Measurements from ENCODE around the gene PHLDA3. TPM values are rescaled to one million over a fixed set of nuclear protein-coding genes. Genes with fewer than 3 reads are reported as not detected.
"Not testable (repeated sequence)": the region's sequence is repeated elsewhere in the genome, so short reads cannot be mapped to it uniquely, and the experiment has no call there.

The PHLDA3 gene
- total and polyA plus RNA-seq, 4 donors, result 14.4 to 82.7 (median 49.0) TPM

DNA sequence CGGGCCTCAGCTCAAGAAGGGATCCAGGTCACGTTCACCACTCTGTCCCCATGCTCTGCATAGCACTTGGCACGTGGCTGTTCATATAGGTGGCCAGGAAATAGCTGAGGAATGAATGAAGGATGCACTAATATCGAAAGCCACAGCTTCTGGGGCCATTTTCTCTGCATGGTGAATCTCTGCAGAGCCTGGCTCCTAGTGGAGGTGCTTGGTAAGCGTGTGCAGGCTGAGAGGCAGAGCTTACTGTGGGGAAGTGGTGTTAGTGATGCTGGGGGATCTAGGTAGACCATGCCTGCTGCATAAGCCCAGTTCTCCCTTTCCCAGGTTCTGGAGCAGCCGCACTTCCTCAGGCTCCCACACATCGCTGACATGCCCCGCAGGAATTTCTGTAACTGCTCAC, 29.6 kb upstream of the PHLDA3 start:
- Histone ChIP-seq H3K36me3 (ENCODE audit: control insufficient read depth, insufficient read depth, low read length) (peaks cover 11% of the 10 kb centered on the region), H3K27ac (ENCODE audit: low read depth, low read length) (peak overlapping the region; percentile 26), H3K4me1 (ENCODE audit: control insufficient read depth, insufficient read depth, low read length) (peaks cover 96% of the 10 kb centered on the region), H3K27me3 (ENCODE audit: control insufficient read depth, insufficient read depth, low read length) (no peaks in the 10 kb centered on the region), H3K4me3 (ENCODE audit: low read depth, low read length) (no peak overlapping the region), H3K9me3 (ENCODE audit: control insufficient read depth, insufficient read depth, low read length) (no peaks in the 10 kb centered on the region)
- DNase-seq (ENCODE audit: low read depth in 4 of 6, low spot score in 6 of 6), result no peak
- 96% methylated on average over 6 of the region's 8 CpGs for WGBS (ENCODE audit: insufficient coverage)

DNA sequence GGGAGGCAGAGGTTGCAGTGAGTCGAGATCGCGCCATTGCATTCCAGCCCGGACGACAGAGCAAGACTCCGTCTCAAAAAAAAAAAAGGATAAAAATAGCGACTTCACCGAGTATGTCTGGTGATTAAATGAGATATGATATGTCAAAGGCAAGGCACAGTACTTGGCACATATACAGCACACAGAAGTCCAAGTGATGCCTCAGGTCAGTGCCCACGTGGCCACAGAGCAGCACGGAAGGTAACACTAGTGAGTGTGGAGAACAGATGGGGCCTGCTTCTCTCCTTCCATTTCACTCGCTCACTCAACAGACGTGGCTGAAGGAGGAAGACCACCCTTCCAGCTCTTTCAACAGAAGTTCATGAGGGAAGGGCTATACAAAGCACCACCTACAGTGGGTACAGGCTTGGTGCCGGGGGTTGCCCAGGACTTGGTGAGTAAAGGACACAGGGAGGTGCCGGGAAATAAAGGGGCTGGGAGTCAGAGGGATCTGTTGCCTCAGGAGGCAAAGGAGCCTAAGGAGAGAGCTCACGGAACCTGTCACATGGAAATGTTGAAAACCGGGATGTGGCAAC, 29.0 kb upstream of the PHLDA3 start:
- no peak for DNase-seq (ENCODE audit: low read depth in 4 of 6, low spot score in 6 of 6)
- no peak overlapping the region for H3K27ac ChIP-seq (ENCODE audit: low read depth, low read length)
- no peaks in the 10 kb centered on the region for H3K9me3 ChIP-seq (ENCODE audit: control insufficient read depth, insufficient read depth, low read length)
- WGBS (ENCODE audit: insufficient coverage), result 93% methylated on average over 5 of the region's 16 CpGs
- no peak overlapping the region for H3K4me3 ChIP-seq (ENCODE audit: low read depth, low read length)
- peaks cover 93% of the 10 kb centered on the region for H3K4me1 ChIP-seq (ENCODE audit: control insufficient read depth, insufficient read depth, low read length)
- H3K27me3 ChIP-seq (ENCODE audit: control insufficient read depth, insufficient read depth, low read length), result no peaks in the 10 kb centered on the region
- peaks cover 11% of the 10 kb centered on the region for H3K36me3 ChIP-seq (ENCODE audit: control insufficient read depth, insufficient read depth, low read length)

DNA sequence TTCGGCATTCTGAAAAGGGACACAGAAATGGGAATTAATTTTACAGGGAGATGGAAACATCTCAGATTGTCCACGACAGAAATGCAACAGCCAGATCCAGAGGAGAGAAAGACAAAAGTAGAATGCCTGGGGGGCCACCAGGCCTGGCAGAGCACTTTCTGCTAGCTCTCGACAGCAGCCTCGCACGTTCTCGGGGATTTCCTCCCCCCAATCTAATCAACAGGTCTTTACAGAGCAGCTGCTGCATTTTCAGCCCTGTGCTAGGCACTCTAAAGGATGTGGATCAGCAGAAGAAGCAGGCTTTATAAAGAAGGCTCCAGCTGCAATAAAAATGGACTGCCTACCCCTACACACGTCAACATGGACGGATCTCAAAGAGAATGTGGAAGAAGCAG, 27.3 kb upstream of the PHLDA3 start:
- Histone ChIP-seq H3K36me3 (ENCODE audit: control insufficient read depth, insufficient read depth, low read length) (peaks cover 20% of the 10 kb centered on the region), H3K27me3 (ENCODE audit: control insufficient read depth, insufficient read depth, low read length) (no peaks in the 10 kb centered on the region), H3K4me1 (ENCODE audit: control insufficient read depth, insufficient read depth, low read length) (peaks cover 87% of the 10 kb centered on the region), H3K9me3 (ENCODE audit: control insufficient read depth, insufficient read depth, low read length) (no peaks in the 10 kb centered on the region), H3K4me3 (ENCODE audit: low read depth, low read length) (no peak overlapping the region), H3K27ac (ENCODE audit: low read depth, low read length) (peak overlapping the region; percentile 96)
- no peak for DNase-seq (ENCODE audit: low read depth in 4 of 6, low spot score in 6 of 6)
- WGBS (ENCODE audit: insufficient coverage), result 60% methylated on average over 4 of the region's 8 CpGs

DNA sequence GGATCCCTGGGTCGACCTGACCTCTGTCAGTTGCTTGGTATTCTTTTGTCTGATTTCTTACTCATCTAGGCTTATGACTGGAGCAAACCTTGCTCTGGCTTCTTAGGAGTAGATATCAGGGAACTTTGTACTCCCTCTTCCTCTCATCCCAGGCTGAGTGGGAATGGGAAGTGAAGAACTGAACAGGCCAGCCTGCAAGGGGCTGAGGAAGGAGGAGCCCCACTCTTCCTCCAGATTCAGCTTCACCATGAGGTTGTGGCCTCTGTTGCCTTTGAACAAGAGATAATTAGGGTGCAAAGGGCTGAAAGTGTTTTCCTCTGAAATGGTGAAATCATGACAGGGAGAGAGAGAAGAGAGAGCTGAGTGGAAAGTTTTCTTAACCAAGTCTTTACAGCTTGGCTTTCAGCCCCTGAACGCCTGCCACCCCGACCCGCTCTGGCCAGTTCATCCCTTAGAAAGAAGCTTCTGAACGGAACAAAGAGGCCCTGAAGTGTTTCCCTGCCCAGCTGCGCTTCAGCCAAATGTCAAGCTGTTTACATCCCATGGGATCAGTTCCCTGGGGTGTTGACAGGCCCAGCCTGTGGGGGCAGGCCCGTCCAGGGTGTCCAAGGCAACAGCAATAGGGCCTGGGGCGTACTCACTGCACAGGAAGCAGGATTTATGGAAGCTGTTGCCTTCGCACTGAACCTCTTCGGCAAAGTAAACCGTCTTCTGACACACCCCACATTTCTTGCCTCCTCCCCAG, 26.7 kb upstream of the PHLDA3 start:
- Histone ChIP-seq H3K4me3 (ENCODE audit: low read depth, low read length) (no peak overlapping the region), H3K27ac (ENCODE audit: low read depth, low read length) (peak overlapping the region; percentile 96), H3K4me1 (ENCODE audit: control insufficient read depth, insufficient read depth, low read length) (peaks cover 81% of the 10 kb centered on the region), H3K36me3 (ENCODE audit: control insufficient read depth, insufficient read depth, low read length) (peaks cover 20% of the 10 kb centered on the region), H3K9me3 (ENCODE audit: control insufficient read depth, insufficient read depth, low read length) (no peaks in the 10 kb centered on the region), H3K27me3 (ENCODE audit: control insufficient read depth, insufficient read depth, low read length) (no peaks in the 10 kb centered on the region)
- DNase-seq (ENCODE audit: low read depth in 4 of 6, low spot score in 6 of 6), result peak in 3 of 6 donors; percentile 63 to 91 (median 69)
- 23% methylated on average over 7 of the region's 11 CpGs for WGBS (ENCODE audit: insufficient coverage)

DNA sequence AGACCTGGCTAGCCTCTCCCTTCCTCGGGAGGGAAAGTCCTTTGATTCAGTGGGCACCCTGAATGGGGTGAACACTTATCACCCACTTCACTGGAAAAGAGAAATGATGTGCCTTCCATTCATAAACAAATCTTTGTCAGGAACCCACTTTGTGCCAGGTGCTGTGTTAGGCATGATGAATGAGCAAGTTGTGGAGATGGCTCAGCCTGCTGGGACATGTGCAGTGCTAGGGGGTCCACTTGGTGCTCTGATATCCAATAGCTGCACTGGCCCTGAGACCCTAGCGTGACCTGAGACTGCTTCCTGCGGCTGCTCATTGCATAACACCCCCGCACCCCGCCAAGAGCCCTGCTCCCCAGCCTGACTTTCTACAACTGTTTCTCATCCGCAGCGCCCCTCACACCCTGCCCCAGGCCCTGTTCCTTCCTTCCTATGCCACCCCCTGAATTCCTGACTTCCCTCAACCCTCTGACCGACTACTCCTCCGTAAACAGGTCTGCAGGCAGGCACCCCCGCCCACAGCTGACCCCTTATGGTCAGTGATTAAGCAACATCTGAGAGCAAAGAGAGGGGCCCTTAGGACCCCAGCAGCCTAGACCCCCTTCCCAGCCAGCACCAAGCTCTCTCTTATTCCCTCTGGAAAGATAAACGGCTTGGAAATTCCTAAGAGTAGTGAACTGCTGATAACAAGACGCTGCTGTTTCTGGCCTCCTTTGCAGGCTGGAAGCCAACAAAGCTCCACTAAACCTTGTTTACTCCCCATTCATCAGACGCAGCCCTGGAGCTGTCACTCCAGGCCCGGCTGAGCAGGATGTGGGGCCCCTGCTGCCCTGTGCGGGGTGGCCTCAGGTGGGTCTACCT, 25.0 kb upstream of the PHLDA3 start:
- DNase-seq (ENCODE audit: low read depth in 4 of 6, low spot score in 6 of 6), result peak in 2 of 6 donors; percentile 58 to 70
- Histone ChIP-seq H3K4me3 (ENCODE audit: low read depth, low read length) (no peak overlapping the region), H3K4me1 (ENCODE audit: control insufficient read depth, insufficient read depth, low read length) (peaks cover 75% of the 10 kb centered on the region), H3K27ac (ENCODE audit: low read depth, low read length) (peak overlapping the region; percentile 96), H3K9me3 (ENCODE audit: control insufficient read depth, insufficient read depth, low read length) (no peaks in the 10 kb centered on the region), H3K27me3 (ENCODE audit: control insufficient read depth, insufficient read depth, low read length) (no peaks in the 10 kb centered on the region), H3K36me3 (ENCODE audit: control insufficient read depth, insufficient read depth, low read length) (peaks cover 31% of the 10 kb centered on the region)
- WGBS (ENCODE audit: insufficient coverage), result 40% methylated on average over 14 of the region's 15 CpGs

DNA sequence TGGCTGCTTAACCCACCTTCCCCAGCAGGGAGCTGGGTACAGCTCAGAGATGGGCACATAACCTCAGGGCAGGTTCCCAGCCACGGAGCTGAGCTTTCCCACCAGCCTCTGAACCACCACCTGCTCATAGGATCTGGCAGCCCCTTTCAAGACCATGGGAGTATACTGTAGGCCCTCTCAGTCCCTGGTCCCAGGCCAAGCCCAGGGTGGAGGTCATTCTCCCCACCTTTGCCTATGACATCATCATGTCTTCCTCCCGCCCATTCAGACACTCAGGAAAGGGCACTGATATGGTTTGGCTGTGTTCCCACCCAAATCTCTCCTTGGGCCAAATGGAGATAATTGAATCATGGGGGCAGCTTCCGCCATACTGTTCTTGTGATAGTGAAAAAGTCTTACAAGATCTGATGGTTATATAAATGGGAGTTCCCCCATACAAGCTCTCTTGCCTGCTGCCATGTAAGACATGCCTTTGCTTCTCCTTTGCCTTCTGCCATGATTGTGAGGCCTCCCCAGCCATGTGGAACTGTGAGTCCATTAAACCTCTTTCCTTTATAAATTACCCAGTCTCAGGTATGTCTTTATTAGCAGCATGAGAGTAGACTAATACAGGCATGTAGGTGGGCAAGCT, 24.2 kb upstream of the PHLDA3 start:
- not testable (repeated sequence) for H3K27me3 ChIP-seq (ENCODE audit: control insufficient read depth, insufficient read depth, low read length); DNase-seq (ENCODE audit: low read depth in 4 of 6, low spot score in 6 of 6); H3K9me3 ChIP-seq (ENCODE audit: control insufficient read depth, insufficient read depth, low read length); H3K4me3 ChIP-seq (ENCODE audit: low read depth, low read length)
- WGBS (ENCODE audit: insufficient coverage), result 91% methylated on average over 1 of the region's 3 CpGs
- peaks cover 71% of the 10 kb centered on the region for H3K4me1 ChIP-seq (ENCODE audit: control insufficient read depth, insufficient read depth, low read length)
- peaks cover 35% of the 10 kb centered on the region for H3K36me3 ChIP-seq (ENCODE audit: control insufficient read depth, insufficient read depth, low read length)
- H3K27ac ChIP-seq (ENCODE audit: low read depth, low read length), result peak overlapping the region; percentile 96

DNA sequence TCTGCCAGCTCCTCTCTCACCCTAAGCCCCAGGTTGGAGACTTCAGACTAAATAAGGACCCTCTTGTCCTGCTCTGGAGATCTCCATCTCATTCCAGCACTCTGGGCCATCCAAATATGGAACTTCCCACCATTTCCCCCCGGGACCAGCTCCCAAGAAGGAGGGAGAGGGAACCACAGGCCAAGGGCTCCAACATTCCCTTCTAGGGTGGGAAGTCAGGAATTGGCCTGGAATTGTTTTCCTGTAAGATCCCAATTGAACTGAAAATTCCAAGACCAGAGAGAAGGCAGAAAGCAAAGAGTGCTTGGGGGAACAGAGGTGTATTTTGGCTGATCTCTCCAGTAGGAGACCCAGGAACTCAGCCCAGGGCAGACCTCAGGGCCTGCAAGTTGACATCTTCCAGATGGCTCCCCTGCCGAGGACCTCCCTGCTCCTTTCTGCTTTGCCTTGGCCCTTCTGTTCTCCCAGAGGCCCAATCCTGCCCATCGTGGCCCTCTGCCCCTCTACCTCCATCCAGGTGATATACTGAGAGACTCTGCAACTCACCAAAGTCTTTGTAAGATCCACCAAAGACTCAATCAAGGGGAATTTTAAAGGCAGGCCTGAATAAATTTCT, 23.0 kb upstream of the PHLDA3 start:
- peaks cover 35% of the 10 kb centered on the region for H3K36me3 ChIP-seq (ENCODE audit: control insufficient read depth, insufficient read depth, low read length)
- 69% methylated on average over 2 of the region's 3 CpGs for WGBS (ENCODE audit: insufficient coverage)
- peaks cover 60% of the 10 kb centered on the region for H3K4me1 ChIP-seq (ENCODE audit: control insufficient read depth, insufficient read depth, low read length)
- no peak for DNase-seq (ENCODE audit: low read depth in 4 of 6, low spot score in 6 of 6)
- H3K27ac ChIP-seq (ENCODE audit: low read depth, low read length), result peak overlapping the region; percentile 48
- no peak overlapping the region for H3K4me3 ChIP-seq (ENCODE audit: low read depth, low read length)
- H3K27me3 ChIP-seq (ENCODE audit: control insufficient read depth, insufficient read depth, low read length), result no peaks in the 10 kb centered on the region
- H3K9me3 ChIP-seq (ENCODE audit: control insufficient read depth, insufficient read depth, low read length), result no peaks in the 10 kb centered on the region

DNA sequence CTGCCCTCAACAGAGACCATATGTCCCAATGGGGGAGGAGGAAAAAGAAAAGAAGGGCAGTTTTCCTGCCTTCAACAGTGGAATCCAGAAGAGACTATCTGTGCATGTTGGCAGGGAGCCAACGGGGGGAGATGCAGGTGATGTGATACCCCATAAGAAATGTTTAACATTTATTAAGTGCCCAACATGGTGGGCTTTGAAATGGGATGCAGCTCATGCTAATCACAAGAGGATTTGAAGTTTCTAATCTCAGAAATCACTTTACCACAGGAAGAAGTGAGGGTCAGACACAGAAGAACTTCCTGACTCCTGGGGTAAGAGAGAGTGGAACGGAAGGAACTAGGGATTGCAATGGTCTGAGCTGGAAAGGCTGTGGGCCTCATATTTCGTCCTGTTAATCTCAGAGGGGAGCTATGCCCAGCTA, 21.7 kb upstream of the PHLDA3 start:
- no peaks in the 10 kb centered on the region for H3K27me3 ChIP-seq (ENCODE audit: control insufficient read depth, insufficient read depth, low read length)
- no peak for DNase-seq (ENCODE audit: low read depth in 4 of 6, low spot score in 6 of 6)
- no peaks in the 10 kb centered on the region for H3K9me3 ChIP-seq (ENCODE audit: control insufficient read depth, insufficient read depth, low read length)
- H3K4me3 ChIP-seq (ENCODE audit: low read depth, low read length), result no peak overlapping the region
- WGBS (ENCODE audit: insufficient coverage), result 100% methylated on average over 2 of the region's 3 CpGs
- peaks cover 47% of the 10 kb centered on the region for H3K4me1 ChIP-seq (ENCODE audit: control insufficient read depth, insufficient read depth, low read length)
- H3K27ac ChIP-seq (ENCODE audit: low read depth, low read length), result no peak overlapping the region
- peaks cover 37% of the 10 kb centered on the region for H3K36me3 ChIP-seq (ENCODE audit: control insufficient read depth, insufficient read depth, low read length)

DNA sequence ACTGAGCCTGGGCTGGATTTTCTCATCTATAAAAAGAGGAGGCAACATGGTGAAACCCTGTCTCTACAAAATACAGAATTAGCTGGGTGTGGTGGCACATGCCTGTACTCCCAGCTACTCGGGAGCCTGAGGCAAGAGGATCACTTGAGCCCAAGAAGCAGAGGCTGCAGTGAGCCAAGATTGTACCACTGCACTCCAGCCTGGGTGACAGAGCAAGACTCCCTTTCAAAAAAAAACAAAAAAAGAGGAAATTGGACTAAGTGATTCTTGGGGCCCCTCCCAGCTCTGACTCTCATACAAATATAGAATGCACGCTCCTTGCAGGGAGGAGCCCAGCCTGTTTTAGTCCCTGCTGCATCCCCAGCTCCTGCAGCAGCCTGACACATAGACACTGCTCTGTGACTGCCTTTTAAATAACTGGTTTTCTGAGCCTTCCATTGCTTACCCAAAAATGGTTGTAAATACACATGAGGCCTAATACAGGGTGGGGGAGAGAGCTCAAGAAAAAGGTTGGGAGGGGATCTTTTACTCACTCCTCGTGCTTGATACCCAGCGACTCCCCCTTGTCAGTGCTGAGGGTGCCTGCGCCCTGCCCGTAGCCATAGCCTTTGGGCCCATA, 20.8 kb upstream of the PHLDA3 start:
- Histone ChIP-seq H3K4me3 (ENCODE audit: low read depth, low read length) (no peak overlapping the region), H3K4me1 (ENCODE audit: control insufficient read depth, insufficient read depth, low read length) (peaks cover 37% of the 10 kb centered on the region), H3K9me3 (ENCODE audit: control insufficient read depth, insufficient read depth, low read length) (no peaks in the 10 kb centered on the region), H3K36me3 (ENCODE audit: control insufficient read depth, insufficient read depth, low read length) (peaks cover 43% of the 10 kb centered on the region), H3K27ac (ENCODE audit: low read depth, low read length) (peak overlapping the region; percentile 7), H3K27me3 (ENCODE audit: control insufficient read depth, insufficient read depth, low read length) (no peaks in the 10 kb centered on the region)
- WGBS (ENCODE audit: insufficient coverage), result 93% methylated on average over 5 of the region's 6 CpGs
- DNase-seq (ENCODE audit: low read depth in 4 of 6, low spot score in 6 of 6), result no peak
